ENCODE results near the gene PIK3CG. TPM values are rescaled to one million over a fixed set of nuclear protein-coding genes. Genes with fewer than 3 reads are reported as not detected.
"Not testable (repeated sequence)": the region's sequence is repeated elsewhere in the genome, so short reads cannot be mapped to it uniquely, and the experiment has no call there.

The PIK3CG gene
- total RNA-seq, 1 experiment from 2014 or later: 0.13 TPM

- CTCF ChIA-PET: no interaction called here
- TF ChIP-seq POLR2AphosphoS5 (IDR thresholded peaks at IDR 0.05; ENCODE audit: low read depth, low read length) (no peak), TCF7L2 (IDR thresholded peaks at IDR 0.05; ENCODE audit: low read depth, low read length) (no peak), SIN3A (IDR thresholded peaks at IDR 0.05; ENCODE audit: borderline replicate concordance, insufficient read depth, low read depth, low read length) (no peak)
- TF ChIP-seq, protein P1, sequence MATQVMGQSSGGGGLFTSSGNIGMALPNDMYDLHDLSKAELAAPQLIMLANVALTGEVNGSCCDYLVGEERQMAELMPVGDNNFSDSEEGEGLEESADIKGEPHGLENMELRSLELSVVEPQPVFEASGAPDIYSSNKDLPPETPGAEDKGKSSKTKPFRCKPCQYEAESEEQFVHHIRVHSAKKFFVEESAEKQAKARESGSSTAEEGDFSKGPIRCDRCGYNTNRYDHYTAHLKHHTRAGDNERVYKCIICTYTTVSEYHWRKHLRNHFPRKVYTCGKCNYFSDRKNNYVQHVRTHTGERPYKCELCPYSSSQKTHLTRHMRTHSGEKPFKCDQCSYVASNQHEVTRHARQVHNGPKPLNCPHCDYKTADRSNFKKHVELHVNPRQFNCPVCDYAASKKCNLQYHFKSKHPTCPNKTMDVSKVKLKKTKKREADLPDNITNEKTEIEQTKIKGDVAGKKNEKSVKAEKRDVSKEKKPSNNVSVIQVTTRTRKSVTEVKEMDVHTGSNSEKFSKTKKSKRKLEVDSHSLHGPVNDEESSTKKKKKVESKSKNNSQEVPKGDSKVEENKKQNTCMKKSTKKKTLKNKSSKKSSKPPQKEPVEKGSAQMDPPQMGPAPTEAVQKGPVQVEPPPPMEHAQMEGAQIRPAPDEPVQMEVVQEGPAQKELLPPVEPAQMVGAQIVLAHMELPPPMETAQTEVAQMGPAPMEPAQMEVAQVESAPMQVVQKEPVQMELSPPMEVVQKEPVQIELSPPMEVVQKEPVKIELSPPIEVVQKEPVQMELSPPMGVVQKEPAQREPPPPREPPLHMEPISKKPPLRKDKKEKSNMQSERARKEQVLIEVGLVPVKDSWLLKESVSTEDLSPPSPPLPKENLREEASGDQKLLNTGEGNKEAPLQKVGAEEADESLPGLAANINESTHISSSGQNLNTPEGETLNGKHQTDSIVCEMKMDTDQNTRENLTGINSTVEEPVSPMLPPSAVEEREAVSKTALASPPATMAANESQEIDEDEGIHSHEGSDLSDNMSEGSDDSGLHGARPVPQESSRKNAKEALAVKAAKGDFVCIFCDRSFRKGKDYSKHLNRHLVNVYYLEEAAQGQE (IDR thresholded peaks at IDR 0.05; ENCODE audit: insufficient read depth in 1 of 2, low read depth in 2 of 2, low read length in 1 of 2): no peak
- TF ChIP-seq, protein P2, sequence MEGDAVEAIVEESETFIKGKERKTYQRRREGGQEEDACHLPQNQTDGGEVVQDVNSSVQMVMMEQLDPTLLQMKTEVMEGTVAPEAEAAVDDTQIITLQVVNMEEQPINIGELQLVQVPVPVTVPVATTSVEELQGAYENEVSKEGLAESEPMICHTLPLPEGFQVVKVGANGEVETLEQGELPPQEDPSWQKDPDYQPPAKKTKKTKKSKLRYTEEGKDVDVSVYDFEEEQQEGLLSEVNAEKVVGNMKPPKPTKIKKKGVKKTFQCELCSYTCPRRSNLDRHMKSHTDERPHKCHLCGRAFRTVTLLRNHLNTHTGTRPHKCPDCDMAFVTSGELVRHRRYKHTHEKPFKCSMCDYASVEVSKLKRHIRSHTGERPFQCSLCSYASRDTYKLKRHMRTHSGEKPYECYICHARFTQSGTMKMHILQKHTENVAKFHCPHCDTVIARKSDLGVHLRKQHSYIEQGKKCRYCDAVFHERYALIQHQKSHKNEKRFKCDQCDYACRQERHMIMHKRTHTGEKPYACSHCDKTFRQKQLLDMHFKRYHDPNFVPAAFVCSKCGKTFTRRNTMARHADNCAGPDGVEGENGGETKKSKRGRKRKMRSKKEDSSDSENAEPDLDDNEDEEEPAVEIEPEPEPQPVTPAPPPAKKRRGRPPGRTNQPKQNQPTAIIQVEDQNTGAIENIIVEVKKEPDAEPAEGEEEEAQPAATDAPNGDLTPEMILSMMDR (IDR thresholded peaks at IDR 0.05): no peak
Observed at GRCh38 chr7:106916679-106917078, 51.6 kb downstream of the PIK3CG start.

GRCh38 chr7:106918991-106919390 lies 53.9 kb downstream of the PIK3CG start:
- in situ Hi-C loops (cut with HindIII; ENCODE audit: low pct_unique_long_range_greater_than_20kb, low sequenced_read_pairs) (no loop called here), intact Hi-C loops (cut with micrococcal nuclease; ENCODE audit: unreplicated experiment) (no loop called here)
- CTCF ChIA-PET: no interaction called here
- ATAC-seq (no peak), DNase-seq (ENCODE audit: low read depth, low spot score) (no peak)
- Histone ChIP-seq H3K4me1 (ENCODE audit: control insufficient read depth, insufficient read depth, low read length) (no peaks in the 10 kb centered on the region), H3K4me3 (ENCODE audit: low read depth in 2 of 2, low read length in 2 of 2) (no peak overlapping the region), H3K36me3 (ENCODE audit: control insufficient read depth, insufficient read depth, low read length) (no peaks in the 10 kb centered on the region), H3K27ac (ENCODE audit: low read length) (no peak overlapping the region), H3K27me3 (ENCODE audit: control insufficient read depth, insufficient read depth, low read length) (no peaks in the 10 kb centered on the region), H3K9me3 (ENCODE audit: control insufficient read depth, insufficient read depth, low read depth, low read length) (no peaks in the 10 kb centered on the region)
- BruUV-seq (replicated peaks): no TSS peak
- POLR2A ChIA-PET: no interaction called here
- TF ChIP-seq POLR2AphosphoS5 (IDR thresholded peaks at IDR 0.05; ENCODE audit: low read depth, low read length): no peak

More at GRCh38 chr7:106916679-106917078, 51.6 kb downstream of the PIK3CG start:
- BruUV-seq (replicated peaks): no TSS peak
- Histone ChIP-seq H3K36me3 (ENCODE audit: control insufficient read depth, insufficient read depth, low read length) (no peaks in the 10 kb centered on the region), H3K27ac (ENCODE audit: low read length) (no peak overlapping the region), H3K9me3 (ENCODE audit: control insufficient read depth, insufficient read depth, low read depth, low read length) (no peaks in the 10 kb centered on the region), H3K4me1 (ENCODE audit: control insufficient read depth, insufficient read depth, low read length) (no peaks in the 10 kb centered on the region), H3K4me3 (ENCODE audit: low read depth in 2 of 2, low read length in 2 of 2) (no peak overlapping the region), H3K27me3 (ENCODE audit: control insufficient read depth, insufficient read depth, low read length) (no peaks in the 10 kb centered on the region)
- POLR2A ChIA-PET: no interaction called here
- DNase-seq (ENCODE audit: low read depth, low spot score) (no peak), ATAC-seq (no peak)
- intact Hi-C loops (cut with micrococcal nuclease; ENCODE audit: unreplicated experiment) (no loop called here), in situ Hi-C loops (cut with HindIII; ENCODE audit: low pct_unique_long_range_greater_than_20kb, low sequenced_read_pairs) (no loop called here)

DNA sequence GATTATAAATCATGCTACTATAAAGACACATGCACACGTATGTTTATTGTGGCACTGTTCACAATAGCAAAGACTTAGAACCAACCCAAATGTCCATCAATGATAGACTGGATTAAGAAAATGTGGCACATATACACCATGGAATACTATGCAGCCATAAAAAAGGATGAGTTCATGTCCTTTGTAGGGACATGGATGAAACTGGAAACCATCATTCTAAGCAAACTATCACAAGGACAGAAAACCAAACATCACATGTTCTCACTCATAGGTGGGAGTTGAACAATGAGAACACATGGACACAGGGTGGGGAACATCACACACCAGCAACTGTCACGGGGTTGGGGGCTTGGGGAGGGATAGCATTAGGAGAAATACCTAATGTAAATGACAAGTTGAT lies 59.4 kb downstream of the PIK3CG start:
- BruUV-seq (replicated peaks); H3K4me3 ChIP-seq (ENCODE audit: low read depth in 2 of 2, low read length in 2 of 2); CTCF ChIA-PET; POLR2A ChIA-PET; in situ Hi-C loops (cut with HindIII; ENCODE audit: low pct_unique_long_range_greater_than_20kb, low sequenced_read_pairs); H3K36me3 ChIP-seq (ENCODE audit: control insufficient read depth, insufficient read depth, low read length); ATAC-seq; H3K4me1 ChIP-seq (ENCODE audit: control insufficient read depth, insufficient read depth, low read length); H3K27ac ChIP-seq (ENCODE audit: low read length); H3K9me3 ChIP-seq (ENCODE audit: control insufficient read depth, insufficient read depth, low read depth, low read length); intact Hi-C loops (cut with micrococcal nuclease; ENCODE audit: unreplicated experiment); DNase-seq (ENCODE audit: low read depth, low spot score); H3K27me3 ChIP-seq (ENCODE audit: control insufficient read depth, insufficient read depth, low read length): not testable (repeated sequence)
